Measurements from ENCODE around the gene SERPINB7.
"Not testable (repeated sequence)": the region's sequence is repeated elsewhere in the genome, so short reads cannot be mapped to it uniquely, and the experiment has no call there.

Gene SERPINB7

DNA sequence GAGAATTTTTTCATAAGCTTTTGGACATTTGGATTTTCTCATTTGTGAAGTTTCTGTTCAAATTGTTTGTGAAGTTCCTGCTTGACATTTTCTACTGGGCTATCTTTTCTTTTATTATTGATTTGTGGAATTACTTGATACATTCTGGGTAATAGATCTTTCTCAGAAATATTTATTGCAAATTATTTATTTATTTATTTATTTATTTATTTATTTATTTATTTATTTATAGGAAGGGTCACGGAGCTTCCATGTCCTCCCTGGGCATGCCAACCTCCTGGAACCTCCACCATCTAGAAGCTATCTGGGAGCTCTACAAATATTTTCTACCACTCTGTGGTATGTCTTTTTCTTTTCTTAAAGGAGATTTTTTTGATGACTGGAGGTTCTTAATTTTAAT is 25.7 kb upstream of the SERPINB7 start:
- DNase-seq (ENCODE audit: low spot score) = no peak
- no peak for TF ChIP-seq CTCF (IDR thresholded peaks at IDR 0.05; ENCODE audit: extremely low read depth, missing control alignments)

- no peak for TF ChIP-seq CTCF (IDR thresholded peaks at IDR 0.05; ENCODE audit: extremely low read depth, missing control alignments)
- DNase-seq (ENCODE audit: low spot score) = no peak
Measured at GRCh38 chr18:63752636-63753035, 22.6 kb upstream of the SERPINB7 start.

GRCh38 chr18:63753676-63754075 is 21.5 kb upstream of the SERPINB7 start:
- DNase-seq (ENCODE audit: low spot score) = no peak
- TF ChIP-seq CTCF (IDR thresholded peaks at IDR 0.05; ENCODE audit: extremely low read depth, missing control alignments) = no peak

- DNase-seq (ENCODE audit: low spot score) = no peak
- TF ChIP-seq CTCF (IDR thresholded peaks at IDR 0.05; ENCODE audit: extremely low read depth, missing control alignments) = no peak
Measured at GRCh38 chr18:63757541-63757940, 17.7 kb upstream of the SERPINB7 start.

- DNase-seq (ENCODE audit: low spot score) = no peak
- no peak for TF ChIP-seq CTCF (IDR thresholded peaks at IDR 0.05; ENCODE audit: extremely low read depth, missing control alignments)
Measured at GRCh38 chr18:63758615-63759240, 16.5 kb upstream of the SERPINB7 start.

GRCh38 chr18:63759786-63760185 is 15.4 kb upstream of the SERPINB7 start:
- not testable (repeated sequence) for DNase-seq (ENCODE audit: low spot score)

GRCh38 chr18:63762518-63762917 is 12.7 kb upstream of the SERPINB7 start:
- DNase-seq (ENCODE audit: low spot score) = no peak
- no peak for TF ChIP-seq CTCF (IDR thresholded peaks at IDR 0.05; ENCODE audit: extremely low read depth, missing control alignments)

- DNase-seq (ENCODE audit: low spot score) = no peak
- no peak for TF ChIP-seq CTCF (IDR thresholded peaks at IDR 0.05; ENCODE audit: extremely low read depth, missing control alignments)
Measured at GRCh38 chr18:63763831-63764600, 11.2 kb upstream of the SERPINB7 start.

Data from GM20000 (cell line).